ENCODE measurements around the gene MNT. TPM values are rescaled to one million over a fixed set of nuclear protein-coding genes. Genes with fewer than 3 reads are reported as not detected.
"Not testable (repeated sequence)": the region's sequence is repeated elsewhere in the genome, so short reads cannot be mapped to it uniquely, and the experiment has no call there.

MNT gene
- total RNA-seq, result 10 to 100 TPM; 21.2 to 22.2 TPM

DNA sequence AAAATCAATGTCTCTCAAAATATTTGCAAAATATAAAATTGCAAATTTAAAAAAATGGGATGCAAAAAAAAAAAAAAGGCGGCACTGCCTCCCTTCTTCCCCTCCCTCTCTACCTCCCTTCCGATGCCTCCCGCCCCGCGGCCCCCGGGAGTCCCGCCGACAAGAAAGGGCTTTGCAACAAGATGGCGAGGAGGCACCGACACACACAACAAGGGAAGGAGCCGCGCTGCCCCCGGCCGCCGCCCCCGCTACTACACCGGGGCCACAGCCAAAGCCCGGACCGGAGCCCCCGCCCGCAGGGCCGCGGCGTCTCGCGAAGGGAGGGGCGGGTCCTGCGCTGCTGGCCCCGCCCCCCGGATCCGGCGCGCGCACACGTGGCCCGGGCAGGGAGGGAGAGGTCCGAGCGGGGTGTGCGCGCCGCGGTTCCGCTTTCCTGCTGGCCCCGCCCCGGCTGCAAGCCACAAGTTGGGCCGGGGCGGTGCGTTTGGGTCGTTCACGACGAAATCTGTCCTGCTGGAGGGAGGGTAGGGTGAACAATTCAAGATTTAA is at the start of gene MNT:
MNT (minus strand) TSS at position 184 of the 549 bp plus-strand sequence. CDS start 348 bp downstream, outside the sequence.
- POLR2A ChIA-PET, result interaction anchor here (0.6 to 2.5 kb wide), 5 partner anchors 9 to 312 kb away, joined by 3 to 35 read pairs (median 3); partner anchors contain the start of gene TSR1
- CTCF ChIA-PET, result interaction anchor here (0.7 to 4.5 kb wide), 5 partner anchors 8 to 1619 kb away, joined by 3 to 27 read pairs (median 7); no protein-coding TSS in a partner anchor

- POLR2A ChIA-PET, result no interaction called here
- CTCF ChIA-PET, result interaction anchor here (1.0 kb wide), 1 partner anchor 96 kb away, joined by 3 read pairs; no protein-coding TSS in a partner anchor
Observed at GRCh38 chr17:2450016-2450650, 49.3 kb upstream of the MNT start.

DNA sequence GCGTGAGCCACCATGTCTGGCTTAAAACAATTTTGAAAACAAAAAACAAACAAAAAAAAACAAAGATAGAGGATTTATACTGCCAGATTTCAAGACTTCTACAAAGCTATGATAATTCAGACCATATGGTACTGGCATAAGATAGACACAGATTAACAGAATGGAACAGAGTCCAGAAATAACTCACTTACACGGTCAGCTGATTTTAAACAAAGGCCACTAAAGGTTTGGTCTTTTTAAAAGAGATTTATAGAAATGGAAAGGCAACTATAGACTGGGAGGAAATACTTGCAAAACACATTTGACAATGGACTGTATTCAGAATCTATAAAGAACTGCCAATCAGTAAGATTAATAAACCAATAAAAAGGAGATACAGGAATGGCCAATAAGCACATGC is 48.6 kb upstream of the MNT start:
- CTCF ChIA-PET, result interaction anchor here (0.6 to 0.8 kb wide), 3 partner anchors 34 to 345 kb away, joined by 3 to 4 read pairs (median 3); no protein-coding TSS in a partner anchor
- POLR2A ChIA-PET, result no interaction called here

- POLR2A ChIA-PET, CTCF ChIA-PET: not testable (repeated sequence)
Observed at GRCh38 chr17:2447479-2447878, 46.6 kb upstream of the MNT start.

GRCh38 chr17:2445638-2446037 is 44.8 kb upstream of the MNT start:
- ChIA-PET POLR2A (no interaction called here), CTCF (no interaction called here)

- ChIA-PET CTCF (interaction anchor here (0.9 kb wide), 1 partner anchor 21 kb away, joined by 3 read pairs; no protein-coding TSS in a partner anchor), POLR2A (interaction anchor here (0.7 kb wide), 1 partner anchor 418 kb away, joined by 4 read pairs; no protein-coding TSS in a partner anchor)
Observed at GRCh38 chr17:2444382-2444781, 43.5 kb upstream of the MNT start.

DNA sequence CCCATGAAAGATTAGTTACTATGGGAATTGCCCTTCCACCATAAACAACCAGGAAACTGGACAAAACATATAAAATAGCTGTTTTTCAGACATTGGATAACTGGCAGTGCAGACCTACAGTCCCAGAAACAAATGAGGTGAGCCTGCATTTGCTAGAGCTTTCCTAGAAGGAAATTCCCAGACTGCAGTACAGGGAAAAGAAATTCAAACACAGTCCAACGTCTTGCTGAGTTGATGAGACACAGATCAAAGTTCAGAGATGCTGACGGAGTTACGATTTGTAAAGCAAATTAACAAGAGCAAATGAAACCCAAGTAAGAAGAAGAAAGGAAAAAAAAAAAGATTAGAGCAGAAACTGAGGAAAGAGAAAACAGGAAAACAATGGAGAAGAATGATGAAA is 41.3 kb upstream of the MNT start:
- ChIA-PET CTCF (interaction anchor here (1.1 kb wide), 1 partner anchor 60 kb away, joined by 3 read pairs; no protein-coding TSS in a partner anchor), POLR2A (no interaction called here)

DNA sequence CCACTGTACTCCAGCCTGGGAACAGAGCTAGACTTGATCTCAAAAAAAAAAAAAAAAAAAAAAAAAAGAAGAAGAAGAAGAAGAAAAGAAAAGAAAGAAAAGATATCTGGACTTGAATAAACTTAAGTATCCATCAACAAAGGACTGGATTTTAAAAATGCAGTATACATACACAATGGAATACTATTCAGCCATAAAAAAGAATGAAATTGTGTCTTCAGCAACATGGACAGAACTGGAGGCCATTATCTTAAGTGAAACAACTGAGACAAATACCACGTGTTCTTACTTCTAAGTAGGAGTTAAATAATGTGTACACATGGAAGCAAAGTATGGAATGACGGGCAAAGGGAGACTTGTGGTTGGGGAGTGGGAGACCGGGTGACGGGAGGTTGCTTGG is 40.1 kb upstream of the MNT start:
- ChIA-PET POLR2A (no interaction called here), CTCF (interaction anchor here (1.1 kb wide), 1 partner anchor 93 kb away, joined by 3 read pairs; no protein-coding TSS in a partner anchor)

- CTCF ChIA-PET, result interaction anchor here (1.1 kb wide), 1 partner anchor 92 kb away, joined by 3 read pairs; no protein-coding TSS in a partner anchor
- POLR2A ChIA-PET, result interaction anchor here (0.6 kb wide), 1 partner anchor 90 kb away, joined by 11 read pairs; no protein-coding TSS in a partner anchor
Observed at GRCh38 chr17:2439997-2440396, 39.1 kb upstream of the MNT start.

- POLR2A ChIA-PET, result no interaction called here
- CTCF ChIA-PET, result interaction anchor here (1.4 kb wide), 1 partner anchor 56 kb away, joined by 4 read pairs; no protein-coding TSS in a partner anchor
Observed at GRCh38 chr17:2438823-2439222, 38.0 kb upstream of the MNT start.

GRCh38 chr17:2436316-2436905 is 35.6 kb upstream of the MNT start:
- ChIA-PET POLR2A (interaction anchor here (0.6 kb wide), 1 partner anchor 12 kb away, joined by 3 read pairs; no protein-coding TSS in a partner anchor), CTCF (interaction anchor here (0.6 to 1.4 kb wide), 2 partner anchors 54 to 58 kb away, joined by 3 to 5 read pairs; no protein-coding TSS in a partner anchor)

GRCh38 chr17:2435862-2436261 is 35.0 kb upstream of the MNT start:
- ChIA-PET CTCF (interaction anchor here (1.4 kb wide), 1 partner anchor 53 kb away, joined by 5 read pairs; no protein-coding TSS in a partner anchor), POLR2A (interaction anchor here (0.6 kb wide), 1 partner anchor 11 kb away, joined by 3 read pairs; no protein-coding TSS in a partner anchor)

DNA sequence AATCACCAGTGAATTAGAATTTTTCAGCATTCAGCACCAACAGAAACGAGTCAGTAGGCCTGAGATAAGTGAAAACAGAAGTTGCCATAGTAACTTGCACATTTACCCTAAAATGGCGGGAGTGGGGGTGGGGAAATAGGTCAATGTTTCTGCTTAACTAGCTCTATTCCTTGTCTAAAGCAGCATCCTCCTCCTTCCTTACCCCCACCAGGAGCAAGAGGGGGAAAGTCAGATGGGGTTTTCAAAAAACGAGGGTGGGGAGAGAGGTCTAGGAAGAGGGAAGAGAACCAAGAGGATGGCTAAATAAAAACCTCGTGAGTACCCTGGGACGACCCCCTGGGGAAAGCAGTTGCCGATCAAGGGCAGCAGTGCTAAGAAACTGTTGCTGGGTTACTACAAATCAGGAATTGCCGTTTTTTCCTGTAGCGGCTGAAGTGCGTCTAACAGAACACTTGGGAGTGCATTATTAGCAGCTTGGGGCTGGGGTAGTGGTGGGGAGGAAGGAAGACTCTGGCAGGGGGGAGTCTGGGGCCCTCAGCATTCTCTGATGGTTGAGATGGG is 34.4 kb upstream of the MNT start:
- POLR2A ChIA-PET, result no interaction called here
- CTCF ChIA-PET, result interaction anchor here (1.4 to 3.2 kb wide), 3 partner anchors 19 to 82 kb away, joined by 5 to 18 read pairs (median 5); no protein-coding TSS in a partner anchor

GRCh38 chr17:2433696-2434095 is 32.8 kb upstream of the MNT start:
- POLR2A ChIA-PET, result no interaction called here

DNA sequence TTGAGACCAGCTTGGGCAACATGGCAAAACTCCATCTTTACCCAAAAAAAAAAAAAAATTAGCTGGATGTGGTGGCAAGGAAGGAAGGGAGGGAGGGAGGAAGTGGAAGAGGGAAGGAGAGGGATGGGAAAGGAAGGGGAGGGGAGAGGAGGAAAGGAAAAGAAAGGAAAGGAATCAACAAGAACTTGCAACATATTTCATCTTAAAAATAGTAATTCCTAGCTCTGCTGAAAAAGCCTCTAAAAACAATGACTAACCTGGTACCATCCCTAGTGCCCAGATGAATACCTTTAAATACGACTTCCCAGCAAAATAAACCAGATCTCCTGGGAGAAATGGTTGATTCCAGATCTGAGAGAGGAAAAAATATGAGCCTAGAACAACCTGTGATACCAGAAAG is 27.1 kb upstream of the MNT start:
- CTCF ChIA-PET, result interaction anchor here (1.0 kb wide), 1 partner anchor 18 kb away, joined by 3 read pairs; no protein-coding TSS in a partner anchor

More at GRCh38 chr17:2433696-2434095, 32.8 kb upstream of the MNT start:
- CTCF ChIA-PET, result interaction anchor here (1.1 to 3.2 kb wide), 3 partner anchors 17 to 80 kb away, joined by 3 to 18 read pairs (median 5); no protein-coding TSS in a partner anchor

DNA sequence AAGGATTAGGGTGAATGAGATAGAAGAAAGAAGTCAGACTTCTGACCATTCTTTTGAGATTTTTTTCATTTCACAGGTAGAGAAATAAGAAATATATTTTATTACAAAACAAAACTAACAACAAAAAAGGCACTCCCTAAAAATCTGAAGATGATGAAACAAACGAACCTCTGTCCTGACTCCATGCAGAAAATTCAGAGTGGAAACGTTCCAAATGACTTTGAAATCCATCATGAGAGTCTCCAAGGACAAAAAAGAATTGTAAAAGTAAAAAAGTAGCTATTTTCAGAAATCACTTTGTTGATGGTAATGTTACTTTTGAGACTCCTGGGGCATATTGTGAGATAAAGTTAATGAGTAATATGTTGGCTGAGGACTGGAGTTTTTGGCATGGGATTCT is 26.4 kb upstream of the MNT start:
- POLR2A ChIA-PET, result no interaction called here
- CTCF ChIA-PET, result interaction anchor here (0.5 to 1.0 kb wide), 3 partner anchors 10 to 60 kb away, joined by 3 to 4 read pairs (median 3); no protein-coding TSS in a partner anchor

More for the DNA sequence above, 27.1 kb upstream of the MNT start:
- POLR2A ChIA-PET, result no interaction called here

DNA sequence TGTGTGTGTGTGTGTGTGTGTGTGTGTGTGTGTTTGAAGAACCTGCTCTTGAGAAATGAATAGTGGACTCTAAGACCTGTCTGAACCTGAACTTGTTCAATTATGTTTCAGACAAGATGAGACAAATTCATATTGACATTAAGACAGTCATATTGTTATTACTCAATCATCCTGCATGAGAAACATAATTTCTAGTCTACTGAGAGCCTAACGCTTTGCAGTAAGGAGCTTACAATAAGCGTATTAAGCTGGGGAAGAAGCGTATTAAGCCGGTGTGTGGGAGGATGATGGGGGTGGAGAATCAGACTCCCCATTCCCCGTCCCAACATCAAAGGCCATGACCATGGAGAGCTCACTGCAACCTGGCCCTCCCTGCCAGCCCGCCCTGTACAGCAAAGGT is 22.4 kb upstream of the MNT start:
- ChIA-PET POLR2A (interaction anchor here (0.6 kb wide), 1 partner anchor 103 kb away, joined by 3 read pairs; no protein-coding TSS in a partner anchor), CTCF (interaction anchor here (1.1 to 1.5 kb wide), 2 partner anchors 21 to 41 kb away, joined by 3 to 4 read pairs; no protein-coding TSS in a partner anchor)

DNA sequence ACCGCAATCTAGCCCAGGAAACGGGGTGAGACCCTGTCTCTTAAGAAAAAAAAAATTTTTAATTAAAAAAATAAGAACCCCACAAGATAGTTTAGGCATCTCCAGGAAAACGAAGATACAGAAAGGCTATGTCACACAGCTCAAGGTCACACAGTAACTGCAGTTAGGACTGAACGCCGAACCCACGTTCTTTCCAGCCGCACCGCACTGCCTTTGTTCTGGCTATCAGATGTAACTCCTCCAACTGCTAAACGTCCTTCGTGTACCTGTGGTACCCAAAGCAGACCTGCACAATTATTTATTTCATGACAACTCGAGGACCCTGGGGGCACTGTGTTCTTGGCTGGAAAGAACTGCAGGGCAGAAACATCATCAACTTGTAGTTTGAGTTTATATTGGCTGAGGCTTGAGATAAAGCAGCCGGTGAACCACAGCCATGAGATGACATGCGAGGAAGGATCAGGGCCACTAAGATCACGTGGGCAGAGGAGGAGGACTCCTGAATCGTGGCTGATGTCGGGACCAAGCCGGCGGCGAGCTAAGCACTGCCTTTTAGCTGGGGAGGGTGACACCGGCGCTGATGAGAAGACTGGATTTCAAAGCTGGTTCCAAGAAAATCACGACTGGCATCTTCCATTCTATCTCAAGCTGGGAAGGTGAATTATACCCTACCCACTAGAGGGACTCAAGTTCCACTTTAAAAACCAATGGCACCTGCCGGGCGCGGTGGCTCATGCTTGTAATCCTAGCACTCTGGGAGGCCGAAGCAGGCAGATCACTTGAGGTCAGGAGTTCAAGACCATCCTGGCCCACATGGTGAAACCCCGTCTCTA is 20.7 kb upstream of the MNT start:
- POLR2A ChIA-PET, result no interaction called here
- CTCF ChIA-PET, result interaction anchor here (0.6 kb wide), 1 partner anchor 45 kb away, joined by 6 read pairs; no protein-coding TSS in a partner anchor

Data from activated CD8-positive, alpha-beta memory T cell treated with anti-CD3 and anti-CD28 coated beads for 36 hours (primary cell).